GM20000 (cell line): ENCODE results near the gene COX5A.

ENCODE experiments used
- DNase-seq: peaks from one replicate; pipeline ENCODE4 v3.0.0; 2012; ENCODE audit warnings: low spot score
- TF ChIP-seq, protein P1 (sequence below): IDR thresholded peaks from 2 replicates; pipeline ENCODE4 v1.5.1; 2012; ENCODE audit warnings: mild to moderate bottlenecking, control low read depth; ENCODE audit errors: extremely low read depth, missing control alignments

COX5A gene

DNA sequence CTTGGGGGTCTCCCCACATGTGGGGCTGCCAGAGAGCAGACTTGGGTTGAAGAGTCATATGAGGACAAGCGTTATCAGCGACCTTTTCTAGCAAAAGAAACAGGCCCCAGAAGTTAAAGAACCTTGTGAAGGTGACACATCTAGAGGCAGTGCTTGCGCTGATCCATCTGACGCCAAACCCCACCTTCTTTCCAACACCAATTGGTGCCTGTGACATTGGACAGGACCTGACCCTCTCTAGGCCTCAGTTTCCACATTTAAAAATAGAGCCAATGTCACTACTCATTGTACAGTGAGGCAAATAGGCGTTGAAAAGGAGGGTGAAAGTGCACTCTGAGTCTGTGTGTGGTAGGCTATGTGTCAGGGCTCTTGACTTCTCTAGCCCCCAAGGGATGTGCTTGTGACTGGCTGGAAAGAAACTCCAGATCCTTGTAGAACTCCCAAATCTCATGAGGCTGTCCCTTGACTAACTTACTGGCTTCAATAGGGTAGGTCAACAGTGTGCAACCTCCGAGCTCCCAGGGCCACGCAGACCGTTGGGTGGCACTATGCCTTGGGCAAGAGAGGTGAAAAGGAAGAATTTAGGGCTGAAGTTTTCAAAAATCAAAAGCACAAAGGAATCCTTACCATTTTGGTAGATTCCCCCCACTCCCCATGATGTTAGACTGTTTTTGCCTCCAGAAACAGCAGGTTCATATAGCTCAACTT, 30.6 kb downstream of the COX5A start:
- TF ChIP-seq, protein P1, sequence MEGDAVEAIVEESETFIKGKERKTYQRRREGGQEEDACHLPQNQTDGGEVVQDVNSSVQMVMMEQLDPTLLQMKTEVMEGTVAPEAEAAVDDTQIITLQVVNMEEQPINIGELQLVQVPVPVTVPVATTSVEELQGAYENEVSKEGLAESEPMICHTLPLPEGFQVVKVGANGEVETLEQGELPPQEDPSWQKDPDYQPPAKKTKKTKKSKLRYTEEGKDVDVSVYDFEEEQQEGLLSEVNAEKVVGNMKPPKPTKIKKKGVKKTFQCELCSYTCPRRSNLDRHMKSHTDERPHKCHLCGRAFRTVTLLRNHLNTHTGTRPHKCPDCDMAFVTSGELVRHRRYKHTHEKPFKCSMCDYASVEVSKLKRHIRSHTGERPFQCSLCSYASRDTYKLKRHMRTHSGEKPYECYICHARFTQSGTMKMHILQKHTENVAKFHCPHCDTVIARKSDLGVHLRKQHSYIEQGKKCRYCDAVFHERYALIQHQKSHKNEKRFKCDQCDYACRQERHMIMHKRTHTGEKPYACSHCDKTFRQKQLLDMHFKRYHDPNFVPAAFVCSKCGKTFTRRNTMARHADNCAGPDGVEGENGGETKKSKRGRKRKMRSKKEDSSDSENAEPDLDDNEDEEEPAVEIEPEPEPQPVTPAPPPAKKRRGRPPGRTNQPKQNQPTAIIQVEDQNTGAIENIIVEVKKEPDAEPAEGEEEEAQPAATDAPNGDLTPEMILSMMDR = no peak
- DNase-seq = peak; percentile 30

DNA sequence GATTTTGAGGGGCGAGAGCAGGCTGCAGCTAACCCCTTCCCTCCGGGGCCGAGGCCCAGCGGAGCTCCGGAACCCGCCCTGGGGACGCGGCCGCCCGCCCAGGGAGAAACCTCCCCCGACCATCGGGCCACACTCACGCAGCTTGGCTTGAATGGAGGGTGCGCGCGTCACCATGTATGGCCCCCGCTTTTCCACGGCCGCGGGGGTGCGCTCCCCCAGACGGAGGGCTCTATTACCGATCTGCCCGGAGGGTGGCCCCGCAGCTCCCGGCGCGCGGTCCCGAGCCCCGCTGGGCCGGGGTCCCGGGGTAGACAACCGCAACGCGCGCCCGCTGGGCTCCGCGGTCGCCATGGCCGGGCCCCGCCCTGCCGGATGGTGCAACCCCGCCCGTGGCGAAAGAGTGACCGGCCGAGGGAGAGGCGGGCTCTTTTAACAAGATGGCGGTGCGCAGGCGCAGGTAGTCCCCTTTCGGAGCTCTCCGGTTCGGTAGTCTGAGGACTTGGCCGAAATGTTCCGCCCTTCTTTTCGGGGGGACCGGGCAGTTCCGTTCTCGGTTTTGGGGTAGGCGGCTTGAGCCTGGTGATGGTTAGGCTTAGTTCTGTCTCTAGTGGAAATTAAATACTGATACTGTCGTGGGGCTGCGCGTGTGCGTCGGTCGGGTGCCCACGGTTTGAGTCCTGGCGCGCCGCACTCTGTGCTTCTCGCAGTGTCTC, 31.3 kb downstream of the COX5A start, which contains the start of gene FAM219B:
TSS of gene FAM219B (minus strand) at position 402 of the 713 bp plus-strand sequence. CDS start at position 351, 51 bp downstream.
- TF ChIP-seq, protein P1 = no peak
- DNase-seq = peak; percentile 96

DNA sequence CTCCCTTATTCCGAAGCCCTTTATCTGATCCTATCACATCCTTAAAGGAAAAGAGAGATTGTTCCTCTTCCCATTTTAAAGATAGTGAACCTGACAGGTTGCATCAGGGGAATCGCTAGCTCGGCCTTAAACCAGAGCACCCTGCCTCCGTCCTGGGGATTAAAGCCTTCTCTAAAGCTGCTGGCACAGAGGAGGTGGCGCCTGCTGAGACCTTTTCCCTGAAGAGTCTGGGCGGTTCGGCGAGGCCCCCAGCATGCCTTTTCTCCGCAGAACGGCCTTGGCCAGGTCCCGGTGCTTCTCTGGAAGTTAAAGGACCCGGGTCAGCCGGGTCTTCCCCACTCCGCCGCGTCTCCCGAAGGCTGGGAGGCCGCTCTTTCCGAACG, 31.8 kb downstream of the COX5A start:
- TF ChIP-seq, protein P1 = no peak
- peak; percentile 48 for DNase-seq

DNA sequence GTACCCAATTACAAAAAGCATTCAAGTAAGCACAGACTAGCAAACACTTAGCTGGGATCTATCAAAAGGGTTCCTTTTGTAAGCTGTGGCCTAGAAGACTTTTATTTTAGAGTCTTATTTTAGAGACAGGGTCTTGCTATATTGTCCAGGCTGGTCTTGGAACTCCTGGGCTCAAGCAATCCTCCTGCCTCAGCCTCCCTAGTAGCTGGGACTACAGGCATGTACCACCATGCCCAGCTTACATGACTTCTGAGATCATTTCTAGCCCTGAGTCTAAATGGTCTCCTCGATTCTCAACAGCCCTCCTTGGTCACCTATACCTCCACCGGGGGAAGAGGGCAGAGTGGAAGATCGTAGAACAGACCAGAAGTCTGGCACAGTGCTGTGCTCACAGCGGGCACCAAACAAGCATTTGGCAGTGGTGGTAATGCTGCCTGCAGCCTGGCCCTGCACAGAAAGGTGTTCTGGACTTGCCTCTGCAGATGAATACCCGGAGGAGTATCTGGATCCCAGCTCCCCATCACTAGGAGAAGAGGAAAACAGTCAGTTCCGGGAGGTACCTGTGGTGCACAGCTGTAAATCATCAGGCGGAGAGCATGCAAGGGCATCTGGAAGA, 33.6 kb downstream of the COX5A start:
- no peak for DNase-seq

DNA sequence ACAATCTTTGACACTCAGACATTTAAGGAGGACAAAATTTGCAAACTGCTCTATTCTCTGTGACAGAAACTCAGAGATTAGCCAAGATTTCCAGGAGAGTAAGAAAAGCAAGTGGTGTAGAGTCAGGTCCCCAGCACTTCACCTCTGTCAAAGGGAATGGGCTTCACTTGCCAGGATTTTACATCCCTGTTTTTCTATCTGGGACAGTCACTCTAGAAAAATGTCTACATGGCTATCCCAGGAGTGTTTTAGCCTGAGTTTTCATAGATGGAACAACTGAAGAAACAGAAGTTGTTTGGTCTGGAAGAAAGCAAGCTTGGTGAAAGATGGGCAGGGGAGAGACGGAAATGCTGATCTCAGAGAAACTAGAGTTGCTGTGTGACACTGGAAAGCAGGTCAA, 34.2 kb downstream of the COX5A start:
- no peak for DNase-seq
- TF ChIP-seq, protein P1 = no peak

More for the DNA sequence above, 33.6 kb downstream of the COX5A start:
- TF ChIP-seq, protein P1 = no peak

DNA sequence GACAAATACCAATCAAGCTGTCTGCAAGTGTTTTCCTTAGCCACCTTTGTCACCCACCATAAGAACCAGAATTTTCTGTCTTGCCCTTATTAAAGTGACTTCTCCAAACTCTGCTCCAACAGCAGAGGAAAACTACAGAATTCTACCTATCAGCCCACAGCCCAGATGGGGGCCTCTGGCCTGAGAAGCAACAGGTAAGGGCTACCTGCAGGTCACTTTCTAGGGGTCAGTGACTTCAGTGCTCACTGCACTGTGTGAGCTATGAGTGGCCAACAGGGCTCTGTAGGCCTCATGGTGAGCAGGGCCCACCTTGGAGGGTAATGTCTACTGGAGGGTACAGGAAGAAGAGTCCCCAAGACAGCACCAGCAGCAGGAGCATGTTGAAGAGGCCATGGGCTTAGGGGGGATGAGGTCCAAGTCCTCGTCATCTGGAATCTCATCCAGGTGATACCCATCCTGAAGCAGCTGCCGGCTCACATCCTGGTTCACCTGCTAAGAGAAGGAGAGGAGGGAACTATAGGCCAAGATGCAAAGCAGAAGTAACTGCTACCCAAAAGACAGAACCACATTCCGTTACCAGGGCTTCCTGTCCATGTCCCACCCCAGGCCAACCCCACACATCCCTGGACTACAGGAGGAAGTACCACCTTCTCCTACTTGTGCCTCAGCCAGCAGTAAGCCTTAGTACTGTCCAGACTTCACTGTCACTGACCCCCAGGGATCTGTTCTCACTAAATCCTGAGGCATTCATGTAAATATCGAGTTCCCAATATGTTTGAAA, 35.4 kb downstream of the COX5A start:
- no peak for DNase-seq

More for the DNA sequence above, 35.4 kb downstream of the COX5A start:
- TF ChIP-seq, protein P1 = no peak
